Measurements from ENCODE around the gene NDUFA7. TPM values are rescaled to one million over a fixed set of nuclear protein-coding genes. Genes with fewer than 3 reads are reported as not detected.

The NDUFA7 gene
- total and polyA plus RNA-seq, 2 of the 13 experiments (the other 11 are each of a cell fraction or from before 2014, with no cell fraction given): 64.5 to 71.5 TPM

- TF ChIP-seq GABPA (IDR thresholded peaks at IDR 0.05; ENCODE audit: low read depth, low read length) (no peak), GABPA (CRISPR knock-in tag; IDR thresholded peaks at IDR 0.05; ENCODE audit: low read depth) (peak; percentile 55; the same call in 1 of the 2 replicates), ZNF788 (CRISPR knock-in tag; IDR thresholded peaks at IDR 0.05; ENCODE audit: borderline replicate concordance) (peak; percentile 97), ZSCAN20 (CRISPR knock-in tag; IDR thresholded peaks at IDR 0.05; ENCODE audit: borderline replicate concordance) (0 out of 2 replicates have a peak, but pooled peaks have one; percentile 31), IKZF1 (IDR thresholded peaks at IDR 0.05) (no peak), USF2 (IDR thresholded peaks at IDR 0.05; ENCODE audit: low read depth, low read length) (peak; percentile 76), USF2 (CRISPR knock-in tag; IDR thresholded peaks at IDR 0.05; ENCODE audit: borderline replicate concordance) (peak; percentile 91; the same call in 1 of the 2 replicates), ZNF850 (CRISPR knock-in tag; conservative IDR thresholded peaks at IDR 0.05) (peak; percentile 74; the same call in 1 of the 2 replicates), MTF2 (CRISPR knock-in tag; IDR thresholded peaks at IDR 0.05; ENCODE audit: borderline replicate concordance) (no peak), HOXD1 (CRISPR knock-in tag; IDR thresholded peaks at IDR 0.05) (0 out of 2 replicates have a peak, but pooled peaks have one; percentile 65), E2F2 (CRISPR knock-in tag; IDR thresholded peaks at IDR 0.05; ENCODE audit: borderline replicate concordance) (peak; percentile 84; the same call in 1 of the 2 replicates), KLF9 (CRISPR knock-in tag; IDR thresholded peaks at IDR 0.05; ENCODE audit: low read depth) (0 out of 2 replicates have a peak, but pooled peaks have one; percentile 25), ZMAT3 (CRISPR knock-in tag; conservative IDR thresholded peaks at IDR 0.05) (peak; percentile 85), KAT8 (CRISPR knock-in tag; IDR thresholded peaks at IDR 0.05) (peak; percentile 96), ARNTL (CRISPR knock-in tag; IDR thresholded peaks at IDR 0.05) (peak; percentile 72; the same call in 1 of the 2 replicates), POLR2AphosphoS5 (IDR thresholded peaks at IDR 0.05; ENCODE audit: low read depth, low read length) (peak; percentile 85), KDM5A (IDR thresholded peaks at IDR 0.05; ENCODE audit: borderline replicate concordance, low read length) (peak; percentile 90), PCBP2 (optimal IDR thresholded peaks at IDR 0.05; ENCODE audit: low read depth, low read length, poor library complexity, severe bottlenecking) (no peak), SIX4 (CRISPR knock-in tag; IDR thresholded peaks at IDR 0.05) (no peak), PHF20 (CRISPR knock-in tag; IDR thresholded peaks at IDR 0.05) (peak; percentile 94), TBX3 (IDR thresholded peaks at IDR 0.05; ENCODE audit: borderline replicate concordance) (no peak), ZIK1 (CRISPR knock-in tag; IDR thresholded peaks at IDR 0.05; ENCODE audit: borderline replicate concordance, low read depth) (peak; percentile 56; the same call in 1 of the 2 replicates), CBFB (CRISPR knock-in tag; IDR thresholded peaks at IDR 0.05) (peak; percentile 80), ZNF629 (CRISPR knock-in tag; conservative IDR thresholded peaks at IDR 0.05) (0 out of 2 replicates have a peak, but pooled peaks have one; percentile 34), NCOR1 (IDR thresholded peaks at IDR 0.05; ENCODE audit: borderline replicate concordance, low read length) (no peak; the same call in 1 of the 2 replicates), IKZF4 (CRISPR knock-in tag; IDR thresholded peaks at IDR 0.05; ENCODE audit: borderline replicate concordance, low read depth, not compliant biosample characterization) (no peak), ZNF44 (CRISPR knock-in tag; IDR thresholded peaks at IDR 0.05) (0 out of 2 replicates have a peak, but pooled peaks have one; percentile 42), ZNF713 (CRISPR knock-in tag; IDR thresholded peaks at IDR 0.05) (0 out of 2 replicates have a peak, but pooled peaks have one; percentile 54)
Measured at GRCh38 chr19:8321067-8321985, at the start of gene NDUFA7, which contains the start of gene RPS28 (continued).

Data from HepG2 (cell line).